SHP77 treated with DMSO at 0.1 percent for 48 hours (cell line): ENCODE measurements around the gene EPHA10.
"Not testable (repeated sequence)": the region's sequence is repeated elsewhere in the genome, so short reads cannot be mapped to it uniquely, and the experiment has no call there.

ENCODE experiments used
- DNase-seq: peaks from one replicate; lab custom pipeline; 2025; lab: John Stamatoyannopoulos, UW

EPHA10 gene

DNA sequence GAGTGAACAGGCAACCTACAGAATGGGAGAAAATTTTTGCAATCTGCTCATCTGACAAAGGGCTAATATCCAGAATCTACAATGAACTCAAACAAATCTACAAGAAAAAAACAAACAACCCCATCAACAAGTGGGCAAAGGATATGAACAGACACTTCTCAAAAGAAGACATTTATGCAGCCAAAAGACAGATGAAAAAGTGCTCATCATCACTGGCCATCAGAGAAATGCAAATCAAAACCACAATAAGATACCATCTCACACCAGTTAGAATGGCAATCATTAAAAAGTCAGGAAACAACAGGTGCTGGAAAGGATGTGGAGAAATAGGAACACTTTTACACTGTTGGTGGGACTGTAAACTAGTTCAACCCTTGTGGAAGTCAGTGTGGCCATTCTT, 6.5 kb upstream of the EPHA10 start:
- DNase-seq: not testable (repeated sequence)

DNA sequence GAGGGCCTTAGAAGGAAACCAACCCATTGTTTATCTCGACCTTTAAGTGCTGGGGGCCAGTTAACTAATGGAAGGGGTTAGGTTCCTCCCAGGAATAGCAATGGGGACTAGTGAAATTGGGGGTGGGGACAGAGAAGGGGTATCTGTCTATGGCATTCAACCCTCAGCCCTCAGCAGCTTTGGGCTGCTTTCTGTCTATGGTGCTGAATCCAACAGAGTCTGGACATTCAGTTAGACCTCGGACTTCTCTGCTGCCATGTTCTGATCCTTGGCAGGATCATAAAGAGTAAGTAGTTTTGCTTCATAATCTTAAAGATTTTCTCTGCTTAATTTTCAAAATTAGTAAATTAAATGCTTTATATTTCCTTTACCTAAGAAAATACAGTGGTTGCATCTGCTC, 2.6 kb upstream of the EPHA10 start:
- DNase-seq: no peak

DNA sequence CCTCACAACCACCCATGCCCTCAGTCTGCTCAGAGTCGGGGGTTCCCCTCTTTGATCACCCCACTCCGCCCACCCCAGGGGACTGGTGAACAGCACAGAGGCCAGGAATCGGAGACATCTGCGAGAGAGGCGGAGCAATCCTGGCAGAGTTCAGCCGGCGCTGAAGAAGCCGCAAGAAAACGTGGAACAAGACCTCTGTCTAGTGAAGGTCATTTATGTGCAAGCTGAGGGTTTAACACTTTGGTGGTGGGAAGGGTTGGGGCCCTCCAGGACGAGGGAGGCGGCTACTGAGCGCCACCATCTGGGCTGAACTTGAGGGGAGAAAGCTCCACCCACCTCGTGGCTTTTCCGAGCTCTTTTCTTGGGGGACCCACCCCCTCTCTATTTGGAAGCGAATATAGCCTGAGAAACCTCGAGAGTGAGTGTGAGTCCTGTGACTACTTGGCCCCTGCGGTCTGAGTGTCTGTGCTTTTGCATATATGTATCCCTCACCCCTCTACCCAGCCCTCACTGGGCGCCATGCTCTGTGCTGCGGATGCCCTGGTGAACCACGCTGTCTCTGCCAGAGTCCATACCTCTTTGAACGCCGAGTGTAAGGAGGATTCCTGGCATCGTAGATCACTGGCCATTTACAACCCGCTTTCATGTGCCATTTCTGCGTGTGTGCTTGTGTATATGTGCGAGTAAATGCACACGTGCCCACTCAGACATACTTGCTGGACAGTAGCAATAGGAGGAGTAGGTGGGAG, 1.2 kb upstream of the EPHA10 start:
- peak; percentile 16 for DNase-seq

DNA sequence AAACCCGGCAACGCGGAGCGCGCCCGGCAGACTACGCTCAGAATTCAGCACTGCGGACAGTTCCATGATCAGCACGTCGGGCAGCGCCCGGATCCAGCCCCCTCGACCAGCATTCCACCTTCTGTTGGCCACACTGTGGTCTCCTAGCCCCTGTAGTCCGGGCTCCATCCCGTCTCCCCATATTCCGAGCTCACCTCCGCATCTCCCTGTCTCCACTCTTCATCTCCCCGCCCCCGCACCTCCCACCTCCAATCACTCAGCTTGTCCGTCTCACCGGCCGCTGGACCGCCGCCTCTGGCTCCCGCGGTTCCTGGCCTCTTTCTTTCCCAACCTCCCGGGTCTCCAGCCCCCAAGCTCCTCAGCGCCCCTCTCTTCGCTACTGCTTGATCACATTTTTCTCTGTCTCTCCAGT, 500 bp downstream of the EPHA10 start:
- no peak for DNase-seq

DNA sequence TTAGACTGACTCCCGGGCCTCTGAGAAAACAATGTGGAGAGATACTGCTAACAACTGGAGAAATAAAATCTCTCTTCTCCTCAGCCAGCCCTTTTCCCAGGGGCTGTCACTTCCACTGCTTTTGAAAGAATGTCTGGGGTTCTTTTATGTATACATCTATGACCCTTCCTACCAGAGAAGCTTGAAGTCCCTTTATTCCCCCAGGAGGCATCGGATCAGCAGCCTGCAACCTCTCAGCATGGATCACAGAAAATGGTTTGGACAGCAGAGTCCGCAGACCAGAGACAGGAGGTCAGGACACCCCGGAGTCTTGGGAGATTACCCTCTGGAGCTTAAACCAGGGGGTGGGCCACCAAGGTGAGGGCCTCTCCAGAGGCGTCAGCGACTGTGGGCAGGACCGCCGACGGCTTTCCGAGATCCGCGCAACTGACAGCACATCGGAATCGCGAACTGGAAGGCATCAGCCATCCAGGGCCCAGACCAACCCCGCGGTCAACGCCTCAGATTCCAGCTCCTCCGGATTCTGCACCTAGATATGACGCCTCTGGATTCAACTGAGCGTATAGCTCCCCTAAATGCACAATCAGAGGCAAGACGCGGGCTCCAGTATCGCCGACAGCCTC, 1.0 kb downstream of the EPHA10 start:
- DNase-seq: no peak

DNA sequence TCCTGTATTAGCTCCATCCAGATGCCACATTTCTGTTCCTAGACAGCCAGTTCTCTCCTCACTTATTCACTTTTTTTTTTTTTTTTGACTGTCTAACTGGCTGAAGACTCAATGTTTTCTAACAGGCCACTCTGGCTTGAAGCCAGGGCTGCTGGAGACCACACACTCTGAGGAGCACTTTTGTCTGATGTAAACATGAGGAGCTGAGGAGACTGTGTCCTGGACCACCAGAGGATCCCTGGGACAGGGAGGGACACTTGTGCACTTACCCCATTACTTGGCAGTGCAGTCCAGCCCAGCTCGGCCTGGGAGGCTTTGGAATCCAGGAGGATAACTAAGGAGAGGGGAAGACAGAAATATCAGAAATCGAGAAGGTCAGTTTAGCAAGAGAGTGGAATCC, 2.4 kb downstream of the EPHA10 start:
- DNase-seq: no peak

DNA sequence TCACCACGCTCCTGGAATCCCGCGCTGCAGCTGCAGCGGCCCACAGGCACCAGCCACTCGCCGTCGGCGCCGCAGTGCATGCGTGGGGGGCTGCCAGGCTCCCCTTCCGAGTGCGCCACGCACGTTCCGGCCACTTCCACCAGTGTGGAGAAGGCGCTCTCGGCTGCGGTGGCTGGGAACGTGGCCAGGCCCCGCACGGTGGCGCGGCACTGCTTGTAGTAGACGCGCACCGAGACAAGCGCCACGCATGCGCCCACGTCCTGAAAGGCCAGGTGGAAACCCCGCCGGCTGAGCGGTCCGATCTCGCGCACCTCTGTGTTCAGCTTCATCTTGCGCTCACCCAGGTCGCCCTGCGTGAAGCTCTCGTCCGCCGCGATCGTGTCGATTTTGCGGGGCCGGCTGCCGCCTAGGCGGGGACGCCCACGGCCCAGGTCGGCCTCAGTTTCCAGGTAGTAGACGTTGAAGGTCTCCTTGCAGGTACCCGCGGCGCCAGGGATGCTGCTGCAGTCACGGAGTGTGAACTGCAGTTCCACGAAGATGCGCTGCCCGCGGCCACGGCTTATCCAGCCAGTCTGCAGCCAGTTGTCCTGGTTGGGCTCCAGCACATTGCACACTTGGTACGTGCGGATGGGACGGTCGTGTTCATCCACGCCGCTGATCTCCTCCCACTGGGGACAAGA, 3.4 kb downstream of the EPHA10 start:
- DNase-seq: no peak

DNA sequence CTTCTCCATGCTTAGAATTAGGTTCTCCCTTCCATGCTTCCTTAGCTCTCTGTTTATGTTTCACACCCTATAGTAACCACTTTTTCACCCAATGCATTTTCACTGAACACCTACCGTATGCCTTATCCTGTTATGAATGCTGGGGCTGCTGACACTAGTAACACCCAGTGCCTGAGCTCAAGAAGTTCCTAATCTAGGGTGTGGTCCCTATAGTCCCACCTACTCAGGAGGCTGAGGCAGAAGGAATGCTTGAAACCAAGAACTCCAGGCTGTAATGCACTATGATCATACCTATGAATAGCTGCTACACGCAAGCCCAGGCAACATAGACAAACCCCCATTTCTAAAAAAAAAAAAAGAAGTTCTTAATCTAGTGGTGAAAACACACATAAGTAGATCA, 5.5 kb downstream of the EPHA10 start:
- no peak for DNase-seq

DNA sequence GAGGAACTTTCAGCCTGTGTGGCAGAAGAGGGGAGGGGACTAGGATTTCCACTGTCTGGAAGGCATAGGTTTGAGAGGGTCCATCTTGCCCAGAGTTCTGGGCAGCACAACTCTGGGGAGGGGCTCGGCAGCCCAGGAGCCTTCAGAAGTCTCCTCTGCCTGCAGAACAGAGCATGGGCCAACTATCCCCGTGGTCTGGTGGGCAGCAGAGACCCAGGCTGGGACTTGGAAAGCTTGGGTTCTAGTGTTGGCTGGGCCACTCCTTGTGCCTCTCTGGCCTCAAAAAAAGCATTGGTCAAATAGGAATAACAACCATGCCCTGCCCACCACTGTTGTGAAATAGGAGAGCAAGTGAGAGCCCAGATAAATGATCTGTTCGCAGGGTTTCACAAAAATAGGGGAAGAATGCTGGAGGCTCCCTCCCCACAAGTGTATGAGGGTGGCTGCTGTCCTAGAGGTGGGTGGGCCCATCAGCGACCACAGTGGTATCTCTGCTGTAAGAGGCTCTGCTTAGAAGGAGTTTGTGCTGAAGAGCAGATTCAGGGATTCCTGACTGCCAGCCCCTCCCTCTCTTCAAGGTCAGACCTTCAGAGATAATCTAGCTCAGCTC, 8.9 kb downstream of the EPHA10 start:
- no peak for DNase-seq

DNA sequence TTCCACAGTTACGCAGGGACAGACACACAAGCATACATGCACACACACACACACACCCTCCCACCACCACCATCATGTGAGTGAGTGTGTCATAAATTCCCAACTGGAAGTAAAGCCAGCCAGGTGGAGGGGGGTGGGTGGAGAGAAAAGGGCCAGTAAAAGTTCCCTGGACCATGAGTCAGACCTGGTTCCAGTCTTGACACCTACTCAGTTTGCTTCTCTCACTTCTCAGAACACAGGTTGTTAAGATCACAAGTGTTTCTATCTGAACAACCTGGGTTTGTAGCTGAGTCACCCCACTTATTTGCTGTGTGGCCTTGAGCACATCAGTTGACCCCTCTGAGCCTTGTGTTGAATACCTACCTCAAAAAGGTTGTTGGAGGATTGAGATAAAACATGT, 9.6 kb downstream of the EPHA10 start:
- DNase-seq: no peak

DNA sequence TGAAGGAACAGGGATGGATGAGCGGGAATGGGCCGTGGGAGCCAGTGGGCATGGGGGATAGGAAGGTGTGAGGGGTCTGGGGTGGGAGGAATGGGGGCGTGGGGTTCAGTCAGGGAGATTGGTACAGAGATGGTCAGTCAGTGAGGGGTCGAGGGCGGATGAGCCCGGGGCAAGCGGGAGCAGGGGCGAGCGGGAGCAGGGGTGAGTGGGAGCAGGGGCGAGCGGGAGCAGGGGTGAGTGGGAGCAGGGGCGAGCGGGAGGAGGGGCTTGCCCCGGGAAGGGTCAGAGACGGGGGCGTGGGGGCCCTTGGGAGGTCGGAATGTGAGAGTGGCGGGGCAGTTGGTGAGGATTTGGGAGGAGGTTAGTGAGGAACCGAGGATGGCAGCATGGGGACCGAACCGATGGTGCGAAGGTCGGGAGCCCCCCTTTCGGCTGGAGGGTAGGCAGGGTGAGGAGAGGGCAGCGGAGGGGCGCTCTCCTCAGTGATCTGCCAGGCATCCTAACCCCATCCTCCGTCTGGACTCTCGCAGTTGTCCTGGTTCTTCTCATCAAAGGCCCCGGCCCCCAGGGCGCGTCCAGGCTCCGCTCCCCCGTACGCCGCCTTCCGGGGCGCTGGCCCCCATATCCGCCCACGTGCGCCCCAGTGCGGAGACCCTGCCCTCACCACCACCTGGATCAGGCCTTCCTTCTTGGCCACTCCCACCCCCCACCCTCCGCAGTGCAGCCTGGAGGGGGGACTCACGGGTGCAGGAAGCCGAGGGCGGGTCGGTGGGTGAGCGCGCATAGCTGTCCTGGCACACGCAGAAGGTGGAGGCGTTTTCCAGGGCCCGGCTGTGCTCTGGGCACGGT, 11.2 kb downstream of the EPHA10 start:
- DNase-seq: no peak

DNA sequence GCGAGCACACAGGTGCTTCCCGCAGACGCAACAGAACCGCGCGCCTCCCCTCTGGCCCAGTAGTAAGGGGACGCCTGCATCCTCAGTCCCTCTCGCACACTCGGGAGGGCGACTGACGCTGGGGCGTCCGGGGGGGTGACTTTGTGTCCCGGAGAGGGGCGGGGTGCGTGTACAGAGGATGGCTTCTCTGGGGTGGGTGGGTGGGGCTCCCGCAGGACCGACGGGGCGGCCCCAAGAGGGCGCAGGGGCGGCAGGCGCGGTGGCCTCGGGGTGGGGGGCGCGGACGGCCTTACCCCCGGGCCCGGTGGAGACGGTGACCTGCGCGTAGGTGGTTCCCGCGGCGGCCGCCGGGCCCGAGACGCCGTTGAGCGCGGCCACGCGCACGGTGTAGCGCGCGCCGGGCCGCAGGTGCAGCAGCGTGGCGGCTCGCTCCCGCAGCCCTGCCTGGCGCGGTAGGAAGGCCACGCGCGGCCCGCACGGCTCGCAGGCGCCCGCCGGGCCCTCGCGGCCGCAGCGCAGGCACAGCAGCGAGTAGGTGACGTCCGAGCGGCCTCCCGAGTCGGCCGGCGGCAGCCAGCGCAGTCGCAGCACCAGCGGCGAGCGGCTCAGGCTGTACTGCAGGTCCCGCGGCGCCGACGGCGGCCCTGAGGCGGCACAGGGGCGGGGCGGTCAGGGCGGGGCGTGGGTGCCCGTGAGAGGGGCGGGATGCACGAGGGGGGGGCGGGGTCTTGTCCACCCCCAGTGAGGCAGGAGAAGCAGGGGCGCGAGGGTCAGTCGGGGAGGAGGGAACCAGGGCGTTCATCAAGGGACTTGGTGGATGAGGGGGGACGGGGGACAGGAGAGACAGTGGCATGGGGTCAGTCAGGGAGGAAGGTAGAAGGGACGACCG, 12.1 kb downstream of the EPHA10 start:
- DNase-seq: no peak

DNA sequence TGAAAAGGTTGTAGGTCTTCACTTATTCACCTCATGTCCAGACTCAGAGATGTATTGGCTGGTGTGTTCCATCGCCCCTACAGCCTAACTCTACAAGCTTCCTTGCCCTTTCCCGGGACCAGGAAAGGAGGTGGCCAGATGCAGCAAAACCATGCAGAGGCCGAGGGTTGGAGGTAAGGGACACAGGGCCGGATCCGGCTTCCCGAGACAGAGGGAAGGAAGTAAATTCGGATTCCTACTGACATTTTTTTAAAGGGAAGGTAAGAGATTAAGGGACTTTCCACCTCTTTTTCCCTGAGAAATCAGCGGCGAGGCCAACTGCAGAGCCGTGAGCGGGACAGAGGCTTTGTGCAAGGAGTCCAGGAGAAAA, 12.7 kb downstream of the EPHA10 start:
- no peak for DNase-seq

DNA sequence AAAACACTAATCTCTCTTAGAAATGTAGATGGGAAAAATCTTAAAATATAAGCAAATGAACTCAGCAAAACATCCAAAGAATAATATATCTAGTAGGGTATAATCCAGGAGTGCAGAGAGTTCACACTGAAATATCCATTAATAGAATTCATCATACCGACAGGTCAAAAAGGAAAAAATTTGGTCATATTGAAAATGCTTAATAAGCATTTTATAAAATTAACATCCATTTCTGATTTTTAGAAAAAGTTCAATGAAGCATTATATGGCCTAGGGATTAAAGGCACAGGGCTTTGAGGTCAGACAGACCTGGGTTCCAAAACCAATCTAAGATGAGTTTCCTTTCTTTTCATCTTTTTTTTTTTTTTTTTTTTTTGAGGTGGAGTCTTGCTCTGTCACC, 16.4 kb downstream of the EPHA10 start:
- no peak for DNase-seq

DNA sequence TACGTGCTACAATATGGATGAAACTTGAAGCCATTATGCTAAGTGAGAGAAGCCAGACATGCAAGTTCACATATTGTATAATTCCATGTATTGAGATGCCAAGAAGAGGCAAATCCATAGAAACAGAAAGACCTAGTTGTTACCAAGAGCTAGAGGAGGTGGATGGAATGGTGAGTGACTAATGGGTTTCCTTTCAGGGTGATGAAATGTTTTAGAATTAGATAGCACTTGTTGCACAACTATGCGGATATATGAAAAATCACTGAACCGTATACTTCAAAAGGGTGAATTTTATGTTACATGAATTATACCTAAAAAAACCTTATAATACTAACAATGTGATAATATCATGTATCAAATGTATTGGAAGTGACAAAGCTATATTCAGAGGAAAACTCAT, 18.1 kb downstream of the EPHA10 start:
- DNase-seq: no peak

DNA sequence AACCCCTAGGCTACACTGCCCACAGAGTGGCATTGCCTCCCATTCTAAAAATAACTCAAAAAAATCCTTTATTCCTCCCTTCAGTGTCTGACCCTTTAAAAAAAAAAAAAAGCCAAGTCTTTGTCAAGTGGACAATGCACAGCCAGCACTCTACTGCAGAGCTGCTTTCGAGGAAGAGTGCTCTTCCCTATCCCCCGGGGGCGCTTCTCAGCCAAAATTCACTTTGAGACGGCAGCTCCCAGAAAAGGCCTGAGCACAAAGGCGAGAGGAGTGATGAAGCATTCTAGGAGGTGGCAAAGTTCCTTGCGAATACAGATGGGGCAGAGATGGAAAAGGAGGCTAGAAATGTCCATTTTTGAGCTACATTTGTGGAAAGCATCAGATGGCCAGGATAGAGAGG, 23.3 kb downstream of the EPHA10 start:
- no peak for DNase-seq

DNA sequence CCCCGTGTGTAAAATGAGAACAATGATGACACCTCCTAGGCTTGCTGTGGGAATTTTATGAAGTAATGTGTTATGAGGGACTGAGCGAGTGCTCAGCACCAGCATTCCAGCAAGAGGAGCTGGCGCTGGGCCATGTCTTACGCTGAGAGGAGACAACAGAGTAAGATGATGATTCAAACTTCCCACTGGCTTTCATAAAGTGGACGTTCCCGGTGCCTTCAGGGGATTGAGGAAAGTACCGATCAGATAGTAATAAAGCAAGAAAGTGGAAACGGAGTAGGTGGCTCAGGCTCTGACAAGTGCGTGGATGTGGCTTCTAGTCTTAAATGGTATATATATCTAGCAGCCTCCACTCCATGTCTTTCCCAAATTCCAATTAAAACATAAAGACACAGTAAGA, 23.8 kb downstream of the EPHA10 start:
- DNase-seq: no peak

DNA sequence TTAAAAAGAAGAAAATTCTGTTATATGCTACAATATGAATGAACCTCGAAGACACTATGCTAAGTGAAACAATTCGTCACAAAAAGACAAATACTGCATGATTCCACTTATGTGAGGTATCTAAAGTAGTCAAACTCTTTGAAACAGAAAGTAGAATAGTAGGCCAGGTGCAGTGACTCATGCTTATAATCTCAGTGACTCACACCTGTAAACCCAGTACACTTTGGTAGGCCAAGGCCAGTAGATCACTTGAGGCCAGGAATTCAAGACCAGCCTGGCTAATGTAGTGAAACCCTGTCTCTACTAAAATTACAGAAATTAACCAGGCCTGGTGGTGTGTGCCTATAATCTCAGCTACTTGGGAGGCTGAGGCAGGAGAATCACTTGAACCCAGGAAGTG, 25.7 kb downstream of the EPHA10 start:
- DNase-seq: no peak

DNA sequence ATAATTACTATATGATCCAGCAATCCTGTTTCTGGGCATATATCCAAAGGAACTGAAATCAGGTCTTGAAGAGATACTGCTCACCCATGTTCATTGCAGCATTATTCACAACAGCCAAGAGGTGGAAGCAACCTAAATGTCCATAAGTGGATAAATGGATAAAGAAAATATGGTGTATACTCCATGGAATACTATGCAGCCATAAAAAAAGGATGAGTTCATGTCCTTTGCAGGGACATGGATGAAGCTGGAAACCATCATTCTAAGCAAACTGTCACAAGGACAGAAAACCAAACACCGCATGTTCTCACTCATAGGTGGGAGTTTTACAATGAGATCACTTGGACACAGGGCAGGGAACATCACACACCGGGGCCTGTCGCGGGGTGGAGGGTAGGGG, 26.3 kb downstream of the EPHA10 start:
- DNase-seq: not testable (repeated sequence)

DNA sequence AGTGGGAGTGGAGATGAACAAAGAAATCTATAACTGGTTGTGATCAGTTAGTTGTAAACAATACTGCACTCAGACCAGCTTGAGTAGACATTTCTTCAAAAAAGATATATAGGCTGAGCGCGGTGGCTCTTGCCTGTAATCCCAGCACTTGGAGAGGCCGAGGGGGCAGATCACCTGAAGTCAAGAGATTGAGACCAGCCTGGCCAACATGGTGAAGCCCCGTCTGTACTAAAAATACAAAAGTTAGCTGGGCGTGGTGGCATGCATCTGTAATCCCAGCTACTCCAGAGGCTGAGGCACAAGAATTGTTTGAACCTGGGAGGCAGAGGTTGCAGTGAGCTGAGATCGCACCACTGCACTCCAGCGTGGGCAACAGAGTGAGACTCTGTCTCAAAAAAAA, 26.9 kb downstream of the EPHA10 start:
- DNase-seq: not testable (repeated sequence)
